ENCODE results near the gene PUDP. TPM values are rescaled to one million over a fixed set of nuclear protein-coding genes. Genes with fewer than 3 reads are reported as not detected.

PUDP gene
- total RNA-seq, 2 experiments from 2014 or later, result 16.3 to 16.4 TPM

DNA sequence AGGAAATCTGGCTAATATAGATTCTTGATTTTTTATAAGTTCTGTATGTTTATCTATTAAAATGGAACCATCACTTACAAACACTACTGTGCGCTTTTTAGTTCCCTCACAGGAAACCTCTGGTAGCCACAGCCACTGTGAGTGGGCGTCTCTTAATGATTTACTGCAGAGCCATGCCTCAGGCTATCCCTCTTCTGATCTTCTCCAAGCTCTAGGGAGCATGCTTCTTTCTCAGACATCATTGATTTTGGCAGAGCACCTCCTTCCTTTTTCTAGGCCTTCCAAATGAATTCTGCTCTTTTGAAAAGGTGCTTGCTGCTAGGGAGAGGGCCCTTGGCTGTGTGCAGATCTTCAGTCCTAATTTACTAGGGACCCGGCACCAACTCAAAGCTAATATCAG, 61.6 kb downstream of the PUDP start:
- Mint-ChIP-seq H3K27me3 (no peaks in the 10 kb centered on the region), H3K9me3 (no peaks in the 10 kb centered on the region), H3K4me3 (no peak overlapping the region), H3K27ac (no peak overlapping the region), H3K36me3 (ENCODE audit: low read depth) (peaks cover 9% of the 10 kb centered on the region), H3K4me1 (peaks cover 57% of the 10 kb centered on the region)
- POLR2A ChIA-PET, result interaction anchor here (1.2 kb wide), 1 partner anchor 61 kb away, joined by 4 read pairs; the partner anchor contains the start of gene STS
- no peak for DNase-seq
- CTCF ChIA-PET, result no interaction called here

GRCh38 chrX:7085879-7086278, 62.1 kb downstream of the PUDP start:
- Mint-ChIP-seq H3K9me3 (no peaks in the 10 kb centered on the region), H3K4me3 (no peak overlapping the region), H3K27ac (no peak overlapping the region), H3K36me3 (ENCODE audit: low read depth) (peaks cover 12% of the 10 kb centered on the region), H3K4me1 (peaks cover 57% of the 10 kb centered on the region), H3K27me3 (no peaks in the 10 kb centered on the region)
- CTCF ChIA-PET, result no interaction called here
- DNase-seq, result no peak
- POLR2A ChIA-PET, result no interaction called here

DNA sequence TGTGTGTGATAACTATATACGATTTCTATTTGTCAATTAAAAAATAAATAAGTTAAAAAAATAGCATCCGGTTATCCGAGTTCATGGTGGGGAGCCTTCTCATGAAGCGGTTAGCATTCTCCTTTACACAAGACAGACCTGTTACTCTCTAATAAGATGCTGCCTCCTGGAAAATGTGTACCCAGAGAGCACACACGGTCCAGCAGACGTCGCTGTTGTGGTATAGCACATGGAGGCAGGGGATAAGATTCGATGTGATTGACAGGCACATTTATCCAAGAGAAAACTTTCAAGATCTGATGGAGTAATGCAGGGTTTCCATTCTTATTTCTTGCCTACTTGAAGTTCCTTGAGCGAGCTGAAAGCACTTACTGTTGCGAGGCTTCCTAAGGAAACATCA, 63.1 kb downstream of the PUDP start:
- POLR2A ChIA-PET, result interaction anchor here (1.3 kb wide), 1 partner anchor 62 kb away, joined by 4 read pairs; the partner anchor contains the start of gene STS
- Mint-ChIP-seq H3K9me3 (no peaks in the 10 kb centered on the region), H3K27ac (no peak overlapping the region), H3K36me3 (ENCODE audit: low read depth) (peaks cover 15% of the 10 kb centered on the region), H3K4me1 (peaks cover 57% of the 10 kb centered on the region), H3K4me3 (no peak overlapping the region), H3K27me3 (no peaks in the 10 kb centered on the region)
- no peak for DNase-seq
- CTCF ChIA-PET, result no interaction called here

GRCh38 chrX:7083468-7084396, 64.2 kb downstream of the PUDP start:
- peaks cover 17% of the 10 kb centered on the region for H3K36me3 Mint-ChIP-seq (ENCODE audit: low read depth)
- no peaks in the 10 kb centered on the region for H3K9me3 Mint-ChIP-seq
- H3K4me3 Mint-ChIP-seq, result peak overlapping the region; percentile 50
- peak; percentile 64 for DNase-seq
- peaks cover 47% of the 10 kb centered on the region for H3K4me1 Mint-ChIP-seq
- H3K27me3 Mint-ChIP-seq, result no peaks in the 10 kb centered on the region
- POLR2A ChIA-PET, result interaction anchor here (1.0 to 1.3 kb wide), 2 partner anchors 25 to 63 kb away, joined by 4 to 5 read pairs; partner anchors contain the start of gene STS
- CTCF ChIA-PET, result interaction anchor here (1.1 kb wide), 1 partner anchor 17 kb away, joined by 3 read pairs; no protein-coding TSS in a partner anchor
- peak overlapping the region; percentile 76 for H3K27ac Mint-ChIP-seq

DNA sequence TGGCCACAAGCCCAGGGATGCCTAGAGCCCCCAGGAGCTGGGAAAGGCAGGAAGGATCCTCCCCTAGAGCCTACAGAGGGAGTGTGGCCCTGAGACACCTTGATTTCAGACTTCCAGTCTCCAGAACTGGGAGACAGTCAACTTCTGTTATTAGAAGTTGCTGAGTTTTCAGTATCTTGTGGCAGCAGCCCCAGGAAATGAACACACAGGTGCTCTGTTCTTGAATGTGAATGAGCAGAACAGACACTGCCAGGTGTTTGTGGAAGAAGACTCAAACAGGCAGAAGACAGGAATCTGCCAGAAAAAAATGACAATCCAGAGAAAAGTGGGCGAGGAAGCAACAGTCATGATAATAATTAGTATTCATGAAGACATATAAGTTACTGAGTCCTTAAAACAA, 64.9 kb downstream of the PUDP start:
- Mint-ChIP-seq H3K27me3 (no peaks in the 10 kb centered on the region), H3K9me3 (no peaks in the 10 kb centered on the region), H3K36me3 (ENCODE audit: low read depth) (peaks cover 17% of the 10 kb centered on the region), H3K4me3 (peak overlapping the region; percentile 5), H3K27ac (peak overlapping the region; percentile 76), H3K4me1 (peaks cover 45% of the 10 kb centered on the region)
- ChIA-PET CTCF (no interaction called here), POLR2A (no interaction called here)
- no peak for DNase-seq

GRCh38 chrX:7082556-7082955, 65.4 kb downstream of the PUDP start:
- no peak overlapping the region for H3K4me3 Mint-ChIP-seq
- ChIA-PET CTCF (no interaction called here), POLR2A (no interaction called here)
- peaks cover 17% of the 10 kb centered on the region for H3K36me3 Mint-ChIP-seq (ENCODE audit: low read depth)
- peaks cover 45% of the 10 kb centered on the region for H3K4me1 Mint-ChIP-seq
- peak overlapping the region; percentile 76 for H3K27ac Mint-ChIP-seq
- H3K9me3 Mint-ChIP-seq, result no peaks in the 10 kb centered on the region
- DNase-seq, result no peak
- no peaks in the 10 kb centered on the region for H3K27me3 Mint-ChIP-seq

- Mint-ChIP-seq H3K36me3 (ENCODE audit: low read depth) (peaks cover 21% of the 10 kb centered on the region), H3K27me3 (no peaks in the 10 kb centered on the region), H3K4me1 (peaks cover 18% of the 10 kb centered on the region), H3K27ac (no peak overlapping the region), H3K4me3 (no peak overlapping the region), H3K9me3 (no peaks in the 10 kb centered on the region)
- ChIA-PET POLR2A (no interaction called here), CTCF (no interaction called here)
- DNase-seq, result no peak
These were observed 70.4 kb downstream of the PUDP start for GRCh38 chrX:7077241-7078230.

DNA sequence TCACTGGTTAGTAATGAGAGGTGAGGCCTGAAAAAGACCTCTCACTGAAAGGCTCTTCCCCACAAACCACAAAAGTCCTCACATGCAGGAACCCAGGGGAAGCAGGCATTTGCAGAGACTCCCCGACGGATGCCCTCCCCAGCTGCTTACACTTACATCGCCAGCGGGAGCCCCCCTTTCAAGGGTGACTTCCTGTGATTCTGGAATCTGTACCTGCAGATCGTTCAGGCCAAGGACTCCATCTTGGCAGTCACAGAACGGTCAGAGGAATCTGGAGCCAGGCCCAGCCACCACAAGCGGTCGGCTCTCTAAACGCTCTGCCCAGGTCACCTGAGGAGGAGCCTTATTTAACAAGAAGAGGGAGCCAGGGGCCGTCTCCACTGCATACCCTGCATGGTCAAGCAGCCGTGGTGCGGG, 71.7 kb downstream of the PUDP start:
- peaks cover 10% of the 10 kb centered on the region for H3K4me1 Mint-ChIP-seq
- H3K36me3 Mint-ChIP-seq (ENCODE audit: low read depth), result peaks cover 17% of the 10 kb centered on the region
- no peaks in the 10 kb centered on the region for H3K27me3 Mint-ChIP-seq
- no peak for DNase-seq
- ChIA-PET CTCF (no interaction called here), POLR2A (no interaction called here)
- H3K27ac Mint-ChIP-seq, result no peak overlapping the region
- no peak overlapping the region for H3K4me3 Mint-ChIP-seq
- no peaks in the 10 kb centered on the region for H3K9me3 Mint-ChIP-seq

GRCh38 chrX:7074908-7075204, 73.1 kb downstream of the PUDP start:
- CTCF ChIA-PET, result no interaction called here
- no peaks in the 10 kb centered on the region for H3K27me3 Mint-ChIP-seq
- H3K9me3 Mint-ChIP-seq, result no peaks in the 10 kb centered on the region
- POLR2A ChIA-PET, result no interaction called here
- no peak overlapping the region for H3K4me3 Mint-ChIP-seq
- H3K27ac Mint-ChIP-seq, result no peak overlapping the region
- H3K36me3 Mint-ChIP-seq (ENCODE audit: low read depth), result peaks cover 15% of the 10 kb centered on the region
- H3K4me1 Mint-ChIP-seq, result peaks cover 13% of the 10 kb centered on the region
- DNase-seq, result no peak

GRCh38 chrX:7074148-7074907, 73.6 kb downstream of the PUDP start:
- Mint-ChIP-seq H3K4me3 (no peak overlapping the region), H3K27ac (no peak overlapping the region), H3K4me1 (peaks cover 18% of the 10 kb centered on the region), H3K36me3 (ENCODE audit: low read depth) (peaks cover 13% of the 10 kb centered on the region), H3K9me3 (no peaks in the 10 kb centered on the region), H3K27me3 (no peaks in the 10 kb centered on the region)
- POLR2A ChIA-PET, result no interaction called here
- CTCF ChIA-PET, result no interaction called here
- DNase-seq, result no peak

DNA sequence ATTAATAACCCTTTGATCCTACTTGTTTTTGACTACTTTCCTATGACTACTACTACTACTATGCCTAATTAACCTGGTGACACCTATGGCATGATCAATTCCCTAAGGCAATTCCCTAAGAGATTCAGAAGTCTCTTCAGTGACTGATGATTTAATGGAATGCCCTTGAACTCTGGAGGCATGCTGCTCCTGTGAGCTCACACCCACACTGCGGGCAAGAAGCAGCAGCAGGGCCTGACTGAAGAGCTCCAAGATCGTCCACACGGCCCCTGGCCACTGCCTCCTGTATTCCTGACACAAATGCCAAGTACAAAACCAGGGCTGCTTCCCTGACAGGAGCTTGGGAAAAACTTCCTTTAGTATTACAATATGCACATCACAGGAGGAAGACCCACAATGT, 74.6 kb downstream of the PUDP start:
- H3K36me3 Mint-ChIP-seq (ENCODE audit: low read depth), result peaks cover 13% of the 10 kb centered on the region
- H3K4me3 Mint-ChIP-seq, result no peak overlapping the region
- DNase-seq, result no peak
- CTCF ChIA-PET, result no interaction called here
- no peaks in the 10 kb centered on the region for H3K27me3 Mint-ChIP-seq
- peaks cover 28% of the 10 kb centered on the region for H3K4me1 Mint-ChIP-seq
- H3K9me3 Mint-ChIP-seq, result no peaks in the 10 kb centered on the region
- POLR2A ChIA-PET, result no interaction called here
- H3K27ac Mint-ChIP-seq, result no peak overlapping the region

DNA sequence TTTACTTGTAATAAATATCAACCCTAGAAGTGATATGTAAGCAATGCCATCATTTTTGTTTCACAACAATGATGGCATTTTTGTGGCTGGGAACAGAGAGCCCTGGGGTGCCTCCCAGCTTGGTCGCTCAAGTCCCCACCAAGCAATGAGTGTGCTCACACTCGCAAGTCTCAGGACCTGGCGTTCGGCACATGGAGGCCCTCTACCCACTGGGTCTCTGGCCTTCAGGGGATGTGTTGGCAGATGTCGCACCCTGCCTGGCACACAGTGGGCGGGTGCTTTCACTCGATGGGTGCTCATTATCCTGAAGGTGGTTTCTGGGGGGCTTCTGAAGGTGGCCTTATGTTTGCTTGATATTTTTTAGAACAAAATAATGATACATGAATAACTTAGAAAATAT, 75.1 kb downstream of the PUDP start:
- ChIA-PET POLR2A (no interaction called here), CTCF (no interaction called here)
- Mint-ChIP-seq H3K4me3 (no peak overlapping the region), H3K9me3 (no peaks in the 10 kb centered on the region), H3K27ac (no peak overlapping the region), H3K4me1 (peaks cover 31% of the 10 kb centered on the region), H3K27me3 (no peaks in the 10 kb centered on the region), H3K36me3 (ENCODE audit: low read depth) (peaks cover 13% of the 10 kb centered on the region)
- no peak for DNase-seq

DNA sequence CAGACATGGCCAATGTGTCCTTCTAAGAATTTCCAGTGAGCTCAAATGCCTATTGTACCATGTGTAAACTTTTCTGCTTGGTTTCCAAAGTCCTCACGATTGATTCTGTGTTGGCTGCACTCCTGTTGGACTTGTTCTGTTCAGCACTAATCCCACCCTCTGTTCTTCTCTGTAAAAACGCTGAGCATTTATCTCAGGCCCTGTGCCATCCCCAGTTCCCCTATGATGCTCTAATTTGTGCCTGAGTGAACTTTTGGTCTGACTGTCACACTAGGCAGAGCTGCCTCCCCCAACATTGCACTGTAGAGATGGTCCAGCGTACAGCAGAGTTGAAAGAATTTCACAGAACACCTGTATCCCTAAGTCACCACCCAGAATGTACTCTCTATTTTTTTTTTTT, 76.6 kb downstream of the PUDP start:
- no peak for DNase-seq
- ChIA-PET POLR2A (no interaction called here), CTCF (no interaction called here)
- Mint-ChIP-seq H3K27ac (no peak overlapping the region), H3K4me3 (no peak overlapping the region), H3K9me3 (no peaks in the 10 kb centered on the region), H3K36me3 (ENCODE audit: low read depth) (peaks cover 14% of the 10 kb centered on the region), H3K4me1 (peaks cover 31% of the 10 kb centered on the region), H3K27me3 (no peaks in the 10 kb centered on the region)
